HEK293 (cell line): Measurements from ENCODE around the gene TRIM13.

Experiments used
- CTCF ChIA-PET: fragments of 350-600 bp; formaldehyde crosslinking; extraction: SDS; loops from one replicate; lab custom pipeline; 2021; ENCODE audit warnings: antibody characterized with exemption; lab: Yijun Ruan, JAX
- POLR2A ChIA-PET: fragments of 300-600 bp; formaldehyde crosslinking; extraction: SDS; loops from one replicate; lab custom pipeline; 2020; ENCODE audit warnings: antibody characterized with exemption, inconsistent platforms; lab: Yijun Ruan, JAX
- H3K27ac ChIP-seq: fragments of 200-500 bp; sonication (Bioruptor generic); 2 replicates; pipeline ENCODE4 v1.5.1; 2014; ENCODE audit warnings: low read depth, low read length, control low read depth, inconsistent platforms; ENCODE audit errors: extremely low read depth
- H3K36me3 ChIP-seq, 2 experiments: fragments of 200-500 bp in 1 of 2; sonication (Bioruptor generic) in 1 of 2; 1 replicate in 1 of 2; 2 replicates in 1 of 2; pipeline ENCODE4 v1.5.1; 2014 to 2017; ENCODE audit warnings: inconsistent platforms in 2 of 2, low read length in 2 of 2; ENCODE audit not compliant: control insufficient read depth in 2 of 2, insufficient read depth in 1 of 2
- H3K4me1 ChIP-seq: fragments of 200-500 bp; sonication (Bioruptor generic); 2 replicates; pipeline ENCODE4 v1.5.1; 2014; ENCODE audit warnings: mild to moderate bottlenecking, low read length, inconsistent platforms; ENCODE audit not compliant: control insufficient read depth, insufficient read depth
- H3K4me3 ChIP-seq: 2 replicates; pipeline ENCODE4 v1.5.1; 2011; ENCODE audit warnings: low read depth, mild to moderate bottlenecking, control low read depth, low read length, moderate library complexity
- H3K9me3 ChIP-seq: fragments of 200-500 bp; sonication (Bioruptor generic); 2 replicates; pipeline ENCODE4 v1.5.1; 2014; ENCODE audit warnings: low read depth, low read length, inconsistent platforms; ENCODE audit not compliant: control insufficient read depth, insufficient read depth
- GLI4 ChIP-seq: fragments of 450-650 bp; formaldehyde crosslinking; IDR thresholded peaks from 2 replicates; pipeline ENCODE4 v1.5.1; 2016; ENCODE audit warnings: missing biosample characterization, missing genetic modification characterization
- GLIS2 ChIP-seq: fragments of 450-650 bp; formaldehyde crosslinking; IDR thresholded peaks from 2 replicates; pipeline ENCODE4 v1.5.1; 2016; ENCODE audit warnings: missing biosample characterization, missing genetic modification characterization
- IKZF3 ChIP-seq: fragments of 450-650 bp; IDR thresholded peaks from 2 replicates; pipeline ENCODE4 v1.5.0; 2018; ENCODE audit warnings: missing biosample characterization, mild to moderate bottlenecking, missing genetic modification characterization, moderate library complexity
- KLF16 ChIP-seq: fragments of 450-650 bp; formaldehyde crosslinking; IDR thresholded peaks from 2 replicates; pipeline ENCODE4 v1.5.1; 2017; ENCODE audit warnings: missing biosample characterization, missing genetic modification characterization
- MEIS1 ChIP-seq: sonication (generic); formaldehyde crosslinking; IDR thresholded peaks from 2 replicates; pipeline ENCODE4 v1.8.1; 2022; ENCODE audit warnings: missing genetic modification reagents, mild to moderate bottlenecking, borderline replicate concordance
- SETDB1 ChIP-seq: IDR thresholded peaks from one replicate; pipeline ENCODE4 v1.6.1; 2017; ENCODE audit warnings: mild to moderate bottlenecking, low read length, moderate library complexity, mixed read lengths; ENCODE audit not compliant: insufficient read length
- TRIM28 ChIP-seq: IDR thresholded peaks from 2 replicates; pipeline ENCODE4 v1.6.1; 2011; ENCODE audit warnings: low read length, control low read depth, borderline replicate concordance
- WT1 ChIP-seq: fragments of 450-650 bp; formaldehyde crosslinking; IDR thresholded peaks from 2 replicates; pipeline ENCODE4 v1.5.1; 2016; ENCODE audit warnings: missing biosample characterization, missing genetic modification characterization
- ZBTB7A ChIP-seq: fragments of 450-650 bp; formaldehyde crosslinking; IDR thresholded peaks from 2 replicates; pipeline ENCODE4 v1.5.1; 2016; ENCODE audit warnings: low read depth, missing biosample characterization, missing genetic modification characterization
- ZFP3 ChIP-seq: fragments of 450-650 bp; formaldehyde crosslinking; IDR thresholded peaks from 2 replicates; pipeline ENCODE4 v1.5.1; 2016; ENCODE audit warnings: low read depth, missing biosample characterization, missing genetic modification characterization
- ZFP69B ChIP-seq: fragments of 450-650 bp; formaldehyde crosslinking; IDR thresholded peaks from 2 replicates; pipeline ENCODE4 v1.5.1; 2016; ENCODE audit warnings: missing biosample characterization, missing genetic modification characterization
- ZIC2 ChIP-seq: fragments of 450-650 bp; formaldehyde crosslinking; IDR thresholded peaks from 2 replicates; pipeline ENCODE4 v1.5.1; 2016; ENCODE audit warnings: missing biosample characterization, missing genetic modification characterization
- ZNF146 ChIP-seq: fragments of 450-650 bp; formaldehyde crosslinking; IDR thresholded peaks from 2 replicates; pipeline ENCODE4 v1.5.1; 2016; ENCODE audit warnings: missing biosample characterization, missing genetic modification characterization
- ZNF155 ChIP-seq: fragments of 450-650 bp; formaldehyde crosslinking; IDR thresholded peaks from 2 replicates; pipeline ENCODE4 v1.5.1; 2016; ENCODE audit warnings: missing biosample characterization, missing genetic modification characterization
- ZNF211 ChIP-seq: fragments of 450-650 bp; formaldehyde crosslinking; IDR thresholded peaks from 2 replicates; pipeline ENCODE4 v1.5.1; 2016; ENCODE audit warnings: low read depth, missing biosample characterization, missing genetic modification characterization
- ZNF223 ChIP-seq: fragments of 450-650 bp; formaldehyde crosslinking; IDR thresholded peaks from 2 replicates; pipeline ENCODE4 v1.5.1; 2016; ENCODE audit warnings: missing biosample characterization, missing genetic modification characterization
- ZNF239 ChIP-seq: fragments of 450-650 bp; formaldehyde crosslinking; IDR thresholded peaks from 2 replicates; pipeline ENCODE4 v1.5.1; 2016; ENCODE audit warnings: missing biosample characterization, missing genetic modification characterization
- ZNF24 ChIP-seq: fragments of 450-650 bp; formaldehyde crosslinking; IDR thresholded peaks from 2 replicates; pipeline ENCODE4 v1.5.1; 2016; ENCODE audit warnings: missing biosample characterization, missing genetic modification characterization
- ZNF426 ChIP-seq: fragments of 450-650 bp; formaldehyde crosslinking; IDR thresholded peaks from 2 replicates; pipeline ENCODE4 v1.5.1; 2017; ENCODE audit warnings: missing biosample characterization, missing genetic modification characterization, mild to moderate bottlenecking, inconsistent platforms, moderate library complexity
- ZNF571 ChIP-seq: fragments of 450-650 bp; formaldehyde crosslinking; IDR thresholded peaks from 2 replicates; pipeline ENCODE4 v1.5.0; 2017; ENCODE audit warnings: missing biosample characterization, missing genetic modification characterization
- ZNF658 ChIP-seq: fragments of 450-650 bp; formaldehyde crosslinking; IDR thresholded peaks from 2 replicates; pipeline ENCODE4; 2016; ENCODE audit warnings: missing biosample characterization, missing genetic modification characterization
- ZNF660 ChIP-seq: fragments of 450-650 bp; IDR thresholded peaks from 2 replicates; pipeline ENCODE4 v1.5.1; 2018; ENCODE audit warnings: missing biosample characterization, mild to moderate bottlenecking, missing genetic modification characterization
- ZNF830 ChIP-seq: fragments of 450-650 bp; IDR thresholded peaks from 2 replicates; pipeline ENCODE4 v1.5.0; 2018; ENCODE audit warnings: missing biosample characterization, missing genetic modification characterization, low read depth, mild to moderate bottlenecking, moderate library complexity
- TF ChIP-seq, protein P1 (sequence below): fragments of 450-650 bp; formaldehyde crosslinking; IDR thresholded peaks from 2 replicates; pipeline ENCODE4 v1.5.1; 2016; ENCODE audit warnings: missing biosample characterization, missing genetic modification characterization
- TF ChIP-seq, protein P2 (sequence below): fragments of 450-650 bp; formaldehyde crosslinking; IDR thresholded peaks from 2 replicates; pipeline ENCODE4 v1.5.1; 2016; ENCODE audit warnings: missing biosample characterization, missing genetic modification characterization
- TF ChIP-seq, protein P3 (sequence below): fragments of 450-650 bp; formaldehyde crosslinking; IDR thresholded peaks from 2 replicates; pipeline ENCODE4 v1.5.1; 2017; ENCODE audit warnings: missing biosample characterization, missing genetic modification characterization

The TRIM13 gene

DNA sequence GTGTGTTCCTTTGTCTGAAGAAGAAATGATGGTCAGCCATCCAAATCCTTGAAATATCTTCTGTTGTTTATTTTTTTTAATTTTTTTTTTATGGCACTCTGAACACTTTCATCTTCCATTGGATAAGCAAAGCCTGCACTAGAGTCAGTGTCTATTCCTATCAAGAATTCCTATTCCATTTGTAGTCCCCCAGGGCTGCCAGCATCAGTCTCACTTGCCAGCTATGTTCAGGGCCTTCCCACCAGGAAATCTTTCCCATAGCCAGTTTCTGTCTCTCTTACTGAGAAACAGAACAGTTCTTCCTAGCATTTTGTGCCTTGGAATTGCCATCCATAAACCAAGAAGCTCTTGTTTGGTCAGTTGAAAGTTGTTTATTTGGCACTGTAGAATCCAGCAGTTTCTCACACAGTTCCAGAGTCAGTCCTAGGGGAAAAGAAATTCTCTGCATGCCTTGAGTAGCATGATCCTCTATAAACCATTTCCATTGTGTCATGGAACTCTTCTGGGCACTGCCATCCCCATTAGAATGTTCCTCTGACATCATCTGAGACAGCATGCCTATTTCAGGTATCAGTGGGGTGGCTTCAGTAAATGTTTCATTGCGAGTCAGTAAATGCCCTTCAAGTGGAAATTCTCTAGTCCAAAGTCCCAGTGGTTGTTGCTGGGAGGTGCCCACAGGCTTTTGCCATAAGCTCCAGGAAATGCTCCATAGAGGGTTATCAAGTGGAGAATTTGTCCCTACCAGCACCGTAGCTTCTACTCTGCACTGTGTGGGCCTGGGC, 42.0 kb upstream of the TRIM13 start:
- Histone ChIP-seq H3K27ac (no peak overlapping the region), H3K4me3 (no peak overlapping the region), H3K36me3 (no peaks in the 10 kb centered on the region), H3K4me1 (no peaks in the 10 kb centered on the region), H3K9me3 (no peaks in the 10 kb centered on the region)
- TF ChIP-seq ZIC2 (tag by site-specific recombination) = peak; percentile 51; the same call in 1 of the 2 replicates
- TF ChIP-seq ZNF24 = no peak
- ChIA-PET POLR2A (interaction anchor here (1.1 kb wide), 1 partner anchor 128 kb away, joined by 4 read pairs; no protein-coding TSS in a partner anchor), CTCF (interaction anchor here (0.7 kb wide), 1 partner anchor 234 kb away, joined by 3 read pairs; no protein-coding TSS in a partner anchor)

DNA sequence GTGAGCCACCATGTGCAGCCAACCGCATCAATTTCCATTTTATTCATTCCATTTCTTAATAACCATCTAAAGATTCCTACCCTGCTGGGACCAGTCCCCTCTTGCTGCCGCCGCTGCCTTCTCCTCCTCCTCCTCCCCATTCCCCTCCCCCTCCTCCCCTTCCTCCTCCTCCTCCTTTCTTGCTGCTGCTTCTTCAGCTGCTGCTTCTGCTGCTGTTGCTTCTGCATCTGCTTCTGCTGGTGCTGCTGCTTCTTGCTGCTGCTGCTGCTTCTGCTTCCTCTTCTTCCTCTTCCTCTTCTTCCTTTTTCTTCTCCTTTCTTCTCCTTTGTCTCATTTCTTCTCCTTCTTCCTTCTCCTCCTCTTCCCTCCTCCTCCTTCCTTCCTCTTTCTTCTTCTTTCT, 40.7 kb upstream of the TRIM13 start:
- Histone ChIP-seq H3K36me3 (no peaks in the 10 kb centered on the region), H3K9me3 (no peaks in the 10 kb centered on the region), H3K4me3 (no peak overlapping the region), H3K27ac (no peak overlapping the region), H3K4me1 (no peaks in the 10 kb centered on the region)
- ChIA-PET POLR2A (no interaction called here), CTCF (no interaction called here)
- TF ChIP-seq, protein P1, sequence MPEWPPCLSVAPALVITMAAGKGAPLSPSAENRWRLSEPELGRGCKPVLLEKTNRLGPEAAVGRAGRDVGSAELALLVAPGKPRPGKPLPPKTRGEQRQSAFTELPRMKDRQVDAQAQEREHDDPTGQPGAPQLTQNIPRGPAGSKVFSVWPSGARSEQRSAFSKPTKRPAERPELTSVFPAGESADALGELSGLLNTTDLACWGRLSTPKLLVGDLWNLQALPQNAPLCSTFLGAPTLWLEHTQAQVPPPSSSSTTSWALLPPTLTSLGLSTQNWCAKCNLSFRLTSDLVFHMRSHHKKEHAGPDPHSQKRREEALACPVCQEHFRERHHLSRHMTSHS (tag by site-specific recombination) = no peak
- TF ChIP-seq ZNF223 (tag by site-specific recombination) (no peak), ZNF146 (tag by site-specific recombination) (no peak), IKZF3 (tag by site-specific recombination) (no peak), ZNF658 (tag by site-specific recombination) (no peak), ZNF155 (tag by site-specific recombination) (no peak), ZNF239 (tag by site-specific recombination) (no peak), ZFP3 (tag by site-specific recombination) (no peak), GLI4 (no peak), ZFP69B (tag by site-specific recombination) (no peak), TRIM28 (no peak), ZNF211 (tag by site-specific recombination) (no peak), SETDB1 (no peak), GLIS2 (tag by site-specific recombination) (no peak)
- TF ChIP-seq, protein P2, sequence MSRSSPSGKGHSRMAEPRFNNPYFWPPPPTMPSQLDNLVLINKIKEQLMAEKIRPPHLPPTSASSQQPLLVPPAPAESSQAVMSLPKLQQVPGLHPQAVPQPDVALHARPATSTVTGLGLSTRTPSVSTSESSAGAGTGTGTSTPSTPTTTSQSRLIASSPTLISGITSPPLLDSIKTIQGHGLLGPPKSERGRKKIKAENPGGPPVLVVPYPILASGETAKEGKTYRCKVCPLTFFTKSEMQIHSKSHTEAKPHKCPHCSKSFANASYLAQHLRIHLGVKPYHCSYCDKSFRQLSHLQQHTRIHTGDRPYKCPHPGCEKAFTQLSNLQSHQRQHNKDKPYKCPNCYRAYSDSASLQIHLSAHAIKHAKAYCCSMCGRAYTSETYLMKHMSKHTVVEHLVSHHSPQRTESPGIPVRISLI (tag by site-specific recombination) = no peak

DNA sequence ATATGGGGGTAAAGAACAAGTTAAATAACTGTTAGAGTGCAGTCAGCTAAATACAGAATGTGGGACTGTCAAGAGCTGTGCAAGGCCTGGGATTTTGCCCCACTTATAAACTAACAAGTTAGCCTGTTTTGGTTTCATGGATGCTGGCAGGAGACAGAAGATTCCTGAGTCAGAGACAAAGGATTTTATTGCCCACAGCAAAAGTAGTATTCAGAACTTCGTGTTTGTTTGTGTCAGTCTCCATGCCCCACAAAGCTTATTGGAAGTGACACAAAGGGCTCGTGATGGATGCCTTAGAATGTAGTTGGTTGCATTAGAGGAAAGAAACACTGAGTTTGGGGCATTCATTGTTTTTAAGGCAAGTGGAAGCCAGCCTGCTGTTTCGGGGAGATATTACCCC, 38.5 kb upstream of the TRIM13 start:
- Histone ChIP-seq H3K9me3 (no peaks in the 10 kb centered on the region), H3K27ac (no peak overlapping the region), H3K36me3 (no peaks in the 10 kb centered on the region), H3K4me1 (no peaks in the 10 kb centered on the region), H3K4me3 (no peak overlapping the region)
- CTCF ChIA-PET = no interaction called here
- POLR2A ChIA-PET = no interaction called here
- TF ChIP-seq KLF16 (no peak), ZNF571 (tag by site-specific recombination) (no peak), MEIS1 (CRISPR knock-in tag) (no peak), ZNF660 (tag by site-specific recombination) (no peak), ZNF426 (no peak), WT1 (tag by site-specific recombination) (no peak), ZBTB7A (tag by site-specific recombination) (no peak), ZNF830 (no peak)
- TF ChIP-seq, protein P2 (tag by site-specific recombination) = no peak
- TF ChIP-seq, protein P3, sequence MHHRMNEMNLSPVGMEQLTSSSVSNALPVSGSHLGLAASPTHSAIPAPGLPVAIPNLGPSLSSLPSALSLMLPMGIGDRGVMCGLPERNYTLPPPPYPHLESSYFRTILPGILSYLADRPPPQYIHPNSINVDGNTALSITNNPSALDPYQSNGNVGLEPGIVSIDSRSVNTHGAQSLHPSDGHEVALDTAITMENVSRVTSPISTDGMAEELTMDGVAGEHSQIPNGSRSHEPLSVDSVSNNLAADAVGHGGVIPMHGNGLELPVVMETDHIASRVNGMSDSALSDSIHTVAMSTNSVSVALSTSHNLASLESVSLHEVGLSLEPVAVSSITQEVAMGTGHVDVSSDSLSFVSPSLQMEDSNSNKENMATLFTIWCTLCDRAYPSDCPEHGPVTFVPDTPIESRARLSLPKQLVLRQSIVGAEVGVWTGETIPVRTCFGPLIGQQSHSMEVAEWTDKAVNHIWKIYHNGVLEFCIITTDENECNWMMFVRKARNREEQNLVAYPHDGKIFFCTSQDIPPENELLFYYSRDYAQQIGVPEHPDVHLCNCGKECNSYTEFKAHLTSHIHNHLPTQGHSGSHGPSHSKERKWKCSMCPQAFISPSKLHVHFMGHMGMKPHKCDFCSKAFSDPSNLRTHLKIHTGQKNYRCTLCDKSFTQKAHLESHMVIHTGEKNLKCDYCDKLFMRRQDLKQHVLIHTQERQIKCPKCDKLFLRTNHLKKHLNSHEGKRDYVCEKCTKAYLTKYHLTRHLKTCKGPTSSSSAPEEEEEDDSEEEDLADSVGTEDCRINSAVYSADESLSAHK (tag by site-specific recombination) = no peak
